ENCODE data around the gene OMD.
"Not testable (repeated sequence)": the region's sequence is repeated elsewhere in the genome, so short reads cannot be mapped to it uniquely, and the experiment has no call there.

Gene OMD
- 0 reads per million in 3 experiments for total RNA-seq

GRCh38 chr9:92424340-92424739, at the start of gene OMD:
OMD (minus strand) TSS chr9:92424471; CDS start chr9:92417558, 6,913 bp downstream.
- no peak for DNase-seq

GRCh38 chr9:92468206-92468605, 43.9 kb upstream of the OMD start:
- no peak for DNase-seq

- no peak for DNase-seq
Measured at GRCh38 chr9:92467511-92467910, 43.2 kb upstream of the OMD start.

- no peak for DNase-seq
Measured at GRCh38 chr9:92467041-92467440, 42.8 kb upstream of the OMD start.

- DNase-seq, result no peak
Measured at GRCh38 chr9:92463984-92464383, 39.7 kb upstream of the OMD start.

GRCh38 chr9:92463387-92463786, 39.1 kb upstream of the OMD start:
- no peak for DNase-seq

- DNase-seq, result no peak
Measured at GRCh38 chr9:92457576-92457975, 33.3 kb upstream of the OMD start.

GRCh38 chr9:92455217-92455616, 30.9 kb upstream of the OMD start:
- DNase-seq, result no peak

GRCh38 chr9:92446536-92446935, 22.3 kb upstream of the OMD start:
- no peak for DNase-seq

GRCh38 chr9:92444841-92445240, 20.6 kb upstream of the OMD start:
- DNase-seq, result no peak

- DNase-seq, result peak; percentile 17
Measured at GRCh38 chr9:92440751-92441046, 16.4 kb upstream of the OMD start.

- DNase-seq, result no peak
Measured at GRCh38 chr9:92439921-92440750, 15.9 kb upstream of the OMD start.

GRCh38 chr9:92438900-92439526, 14.7 kb upstream of the OMD start:
- DNase-seq, result no peak

- DNase-seq, result no peak
Measured at GRCh38 chr9:92435263-92435662, 11.0 kb upstream of the OMD start.

- no peak for DNase-seq
Measured at GRCh38 chr9:92432972-92433548, 8.8 kb upstream of the OMD start.

GRCh38 chr9:92432350-92432749, 8.1 kb upstream of the OMD start:
- no peak for DNase-seq

GRCh38 chr9:92429836-92430235, 5.6 kb upstream of the OMD start:
- no peak for DNase-seq

GRCh38 chr9:92426501-92427145, 2.4 kb upstream of the OMD start:
- no peak for DNase-seq

- no peak for DNase-seq
Measured at GRCh38 chr9:92425474-92425873, 1.2 kb upstream of the OMD start.

- DNase-seq, result no peak
Measured at GRCh38 chr9:92423612-92424011, 659 bp downstream of the OMD start.

- no peak for DNase-seq
Measured at GRCh38 chr9:92422611-92423338, 1.5 kb downstream of the OMD start.

- DNase-seq, result no peak
Measured at GRCh38 chr9:92414566-92414965, 9.7 kb downstream of the OMD start.

- not testable (repeated sequence) for DNase-seq
Measured at GRCh38 chr9:92411157-92411556, 13.1 kb downstream of the OMD start.
